Hypothalamus (tissue), 51 donors: ENCODE measurements around the gene GAB1.

Experiments
- DNase-seq, 51 donors: peaks; one replicate each; lab custom pipeline; 2025; lab: John Stamatoyannopoulos, UW

The GAB1 gene

GRCh38 chr4:143407888-143408287 lies 71.2 kb downstream of the GAB1 start:
- DNase-seq: no peak

- DNase-seq: no peak
Observed at GRCh38 chr4:143410015-143410414, 73.3 kb downstream of the GAB1 start.

- DNase-seq: peak in 28 of 51 donors; percentile 5 to 90 (median 37)
Observed at GRCh38 chr4:143411527-143412419, 75.1 kb downstream of the GAB1 start.

GRCh38 chr4:143412420-143412758 lies 75.7 kb downstream of the GAB1 start:
- DNase-seq: no peak

GRCh38 chr4:143417679-143418403 lies 81.2 kb downstream of the GAB1 start:
- DNase-seq: no peak

- DNase-seq: no peak
Observed at GRCh38 chr4:143420227-143420626, 83.6 kb downstream of the GAB1 start.

GRCh38 chr4:143421609-143422008 lies 84.9 kb downstream of the GAB1 start:
- no peak for DNase-seq

GRCh38 chr4:143424276-143424675 lies 87.6 kb downstream of the GAB1 start:
- no peak for DNase-seq

GRCh38 chr4:143431526-143432257 lies 95.0 kb downstream of the GAB1 start:
- DNase-seq: no peak

- DNase-seq: no peak
Observed at GRCh38 chr4:143432258-143432591, 95.5 kb downstream of the GAB1 start.

GRCh38 chr4:143433231-143433630 lies 96.6 kb downstream of the GAB1 start:
- no peak for DNase-seq

GRCh38 chr4:143435955-143436354 lies 99.3 kb downstream of the GAB1 start:
- DNase-seq: no peak

GRCh38 chr4:143437476-143437875 lies 100.8 kb downstream of the GAB1 start:
- DNase-seq: no peak

- no peak for DNase-seq
Observed at GRCh38 chr4:143437937-143438336, 101.3 kb downstream of the GAB1 start.

- DNase-seq: no peak
Observed at GRCh38 chr4:143438710-143439109, 102.0 kb downstream of the GAB1 start.

GRCh38 chr4:143441109-143441508 lies 104.4 kb downstream of the GAB1 start:
- no peak for DNase-seq

- peak in 18 of 51 donors; percentile 2 to 49 (median 23) for DNase-seq
Observed at GRCh38 chr4:143441678-143442077, 105.0 kb downstream of the GAB1 start.

- no peak for DNase-seq
Observed at GRCh38 chr4:143443728-143444127, 107.1 kb downstream of the GAB1 start.

- no peak for DNase-seq
Observed at GRCh38 chr4:143451186-143451585, 114.5 kb downstream of the GAB1 start.

- no peak for DNase-seq
Observed at GRCh38 chr4:143455211-143455610, 118.5 kb downstream of the GAB1 start.

- DNase-seq: no peak
Observed at GRCh38 chr4:143458966-143459365, 122.3 kb downstream of the GAB1 start.
